ENCODE measurements around the gene PTGES3.
"Not testable (repeated sequence)": the region's sequence is repeated elsewhere in the genome, so short reads cannot be mapped to it uniquely, and the experiment has no call there.

PTGES3 gene

DNA sequence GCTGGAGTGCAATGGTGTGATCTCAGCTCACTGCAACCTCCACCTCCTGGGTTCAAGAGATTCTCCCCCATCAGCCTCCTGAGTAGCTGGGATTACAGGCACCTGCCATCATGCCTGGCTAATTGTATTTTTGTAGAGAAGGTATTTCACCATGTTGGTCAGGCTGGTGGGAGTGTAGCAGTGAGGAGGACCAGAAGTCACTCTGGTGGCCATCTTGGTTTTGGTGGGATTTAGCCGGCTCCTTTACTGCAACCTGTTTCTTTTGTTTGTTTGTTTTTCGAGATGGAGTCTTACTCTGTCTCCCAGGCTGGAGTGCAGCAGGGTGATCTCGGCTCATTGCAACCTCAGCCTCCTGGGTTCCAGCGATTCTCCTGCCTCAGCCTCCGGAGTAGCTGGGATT lies 16.4 kb upstream of the PTGES3 start:
- FAIRE-seq: not testable (repeated sequence)

DNA sequence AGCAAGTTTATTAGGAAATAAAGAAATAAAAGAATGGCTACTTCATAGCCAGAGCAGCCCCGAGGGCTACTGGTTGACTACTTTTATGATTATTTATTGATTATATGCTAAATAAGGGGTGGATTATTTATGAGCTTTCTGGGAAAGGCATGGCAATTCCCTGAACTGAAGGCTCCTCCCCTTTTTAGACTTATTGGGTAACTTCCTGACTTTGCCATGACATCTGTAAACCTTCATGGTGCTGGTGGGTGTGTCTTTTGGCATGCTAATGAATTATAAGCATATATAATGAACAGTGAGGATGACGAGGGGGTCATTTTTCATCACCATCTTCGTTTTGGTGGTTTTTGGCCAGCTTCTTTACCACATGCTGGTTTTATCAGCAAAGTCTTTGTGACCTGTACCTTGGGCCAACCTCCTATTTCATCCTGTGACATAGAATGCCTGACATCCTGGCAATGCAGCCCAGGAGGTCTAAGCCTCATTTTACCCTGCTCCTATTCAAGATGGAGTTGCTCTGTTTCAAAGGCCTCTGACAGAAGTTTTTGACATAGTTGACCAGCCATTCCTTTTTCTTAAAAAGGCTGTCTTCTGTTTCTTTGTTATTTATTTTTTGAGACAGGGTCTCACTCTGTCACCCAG lies 11.1 kb upstream of the PTGES3 start:
- no peak for FAIRE-seq

DNA sequence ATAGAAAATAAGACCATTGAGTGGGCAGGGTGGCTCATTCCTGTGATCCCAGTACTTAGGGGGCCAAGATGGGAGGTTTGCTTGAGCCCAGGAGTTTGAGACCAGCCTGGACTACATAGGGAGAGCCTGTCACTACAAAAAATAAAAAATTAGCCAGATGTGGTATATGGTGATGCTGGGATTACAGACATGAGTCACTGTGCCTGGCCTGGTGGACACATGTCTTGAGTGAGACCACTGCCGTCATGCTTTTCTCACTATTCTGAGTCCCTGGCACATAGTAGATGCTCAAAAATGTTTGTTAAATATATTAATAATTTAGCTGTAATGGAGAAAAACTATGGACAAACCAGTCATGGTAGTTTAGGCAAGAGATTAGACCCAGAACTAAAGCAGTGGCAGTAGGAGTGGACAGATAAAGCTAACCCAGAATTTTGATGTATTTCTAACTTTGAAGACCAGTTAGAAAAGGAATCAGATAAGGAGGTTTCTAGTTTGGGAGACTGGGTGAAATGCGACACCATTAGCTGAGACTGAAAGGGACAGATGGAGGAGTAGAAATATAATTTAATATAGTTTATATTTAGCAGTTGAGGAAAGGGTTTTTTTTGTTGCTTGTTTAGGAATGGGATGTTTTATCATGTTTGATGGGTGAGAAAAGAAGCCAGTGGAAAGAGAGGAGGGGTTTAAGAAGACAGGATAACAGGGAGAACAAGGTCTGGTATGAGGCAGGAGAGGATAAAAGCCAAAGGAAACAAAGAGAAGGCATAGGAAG lies 7.4 kb upstream of the PTGES3 start:
- no peak for FAIRE-seq

- FAIRE-seq: no peak
These were observed 6.1 kb upstream of the PTGES3 start for GRCh38 chr12:56694161-56694560.

DNA sequence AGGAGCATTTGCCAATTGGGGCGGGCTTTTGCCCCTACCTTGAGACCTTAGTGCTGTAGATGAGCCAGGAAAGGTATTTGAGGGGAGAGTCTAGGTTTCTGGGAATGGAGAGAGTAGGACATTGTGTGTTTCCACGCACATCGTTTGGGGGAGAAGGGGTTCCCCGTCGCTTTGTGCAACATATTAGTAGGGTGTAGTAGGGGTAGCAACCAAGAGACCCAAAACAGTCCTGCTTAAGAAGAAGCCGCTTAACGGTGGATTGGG lies 694 bp upstream of the PTGES3 start:
- no peak for FAIRE-seq

- FAIRE-seq: no peak
These were observed 608 bp downstream of the PTGES3 start for GRCh38 chr12:56687223-56688128.

- no peak for FAIRE-seq
These were observed 3.2 kb downstream of the PTGES3 start for GRCh38 chr12:56684745-56685359.

DNA sequence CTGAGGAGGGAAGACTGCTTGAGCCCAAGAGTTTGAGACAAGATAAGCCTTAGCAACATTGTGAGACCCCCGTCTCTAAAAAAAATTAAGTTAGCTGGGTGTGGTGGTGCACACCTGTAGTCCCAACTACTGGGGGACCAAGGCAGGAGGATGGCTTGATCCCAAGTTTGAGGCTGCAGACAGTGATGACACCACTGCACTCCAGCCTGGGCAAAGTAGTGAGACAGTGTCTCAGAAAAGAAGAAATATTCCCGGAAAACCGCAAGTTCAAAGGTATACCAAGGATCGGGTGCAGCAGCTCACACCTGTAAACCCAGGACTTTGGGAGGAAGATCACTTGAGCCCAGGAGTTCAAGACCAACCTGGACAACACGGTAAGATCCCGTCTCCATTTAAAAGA lies 5.8 kb downstream of the PTGES3 start:
- FAIRE-seq: no peak

DNA sequence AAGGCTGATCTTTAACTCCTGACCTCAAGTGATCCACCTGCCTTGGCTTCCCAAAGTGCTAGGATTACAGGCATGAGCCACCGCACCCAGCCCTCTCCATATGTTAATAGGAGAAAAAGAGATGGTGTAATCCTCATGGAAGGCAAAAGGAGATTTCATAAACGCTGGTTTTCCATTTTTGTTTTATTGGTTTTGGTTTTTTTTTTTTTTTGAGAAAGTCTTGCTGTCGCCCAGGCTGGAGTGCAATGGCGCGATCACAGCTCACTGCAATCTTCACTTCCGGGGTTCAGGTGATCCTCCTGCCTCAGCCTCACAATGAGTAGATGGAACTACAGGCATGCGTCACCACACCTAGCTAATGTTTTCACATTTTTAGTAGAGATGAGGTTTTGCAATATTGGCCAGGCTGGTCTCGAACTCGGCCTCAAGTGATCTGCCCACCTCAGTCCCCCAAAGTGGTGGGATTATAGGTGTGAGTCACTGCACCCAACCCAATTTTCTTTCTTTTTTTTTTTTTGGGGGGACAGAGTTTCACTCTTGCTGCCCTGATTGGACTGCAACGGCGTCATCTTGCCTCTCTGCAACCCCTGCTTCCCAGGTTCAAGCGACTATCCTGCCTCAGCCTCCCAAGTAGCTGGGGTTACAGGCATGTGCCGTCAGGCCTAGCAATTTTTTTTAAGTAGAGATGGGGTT lies 8.1 kb downstream of the PTGES3 start:
- FAIRE-seq: no peak

- FAIRE-seq: no peak
These were observed 9.2 kb downstream of the PTGES3 start for GRCh38 chr12:56678852-56679251.

GRCh38 chr12:56677680-56678079 lies 10.4 kb downstream of the PTGES3 start:
- FAIRE-seq: no peak

- FAIRE-seq: no peak
These were observed 11.1 kb downstream of the PTGES3 start for GRCh38 chr12:56676851-56677580.

GRCh38 chr12:56671608-56672007 lies 16.5 kb downstream of the PTGES3 start:
- FAIRE-seq: no peak

DNA sequence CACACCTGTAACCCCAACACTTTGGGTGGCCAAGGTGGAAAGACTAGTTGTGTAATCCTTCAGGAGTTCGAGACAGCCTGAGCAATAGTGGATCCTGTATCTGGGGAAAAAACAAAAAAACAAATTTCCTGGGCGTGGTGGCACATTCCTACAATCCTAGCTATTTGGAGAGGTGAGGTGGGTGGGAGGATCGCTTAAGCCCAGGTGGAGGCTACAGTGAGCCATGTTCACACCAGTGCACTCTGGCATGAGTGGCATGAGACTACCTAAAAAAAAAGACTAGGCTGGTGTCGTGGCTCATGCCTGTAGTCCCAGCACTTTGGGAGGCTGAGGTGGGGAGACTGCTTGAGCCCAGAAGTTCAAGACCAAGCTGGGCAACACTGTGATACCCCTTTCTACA lies 17.2 kb downstream of the PTGES3 start:
- FAIRE-seq: no peak

DNA sequence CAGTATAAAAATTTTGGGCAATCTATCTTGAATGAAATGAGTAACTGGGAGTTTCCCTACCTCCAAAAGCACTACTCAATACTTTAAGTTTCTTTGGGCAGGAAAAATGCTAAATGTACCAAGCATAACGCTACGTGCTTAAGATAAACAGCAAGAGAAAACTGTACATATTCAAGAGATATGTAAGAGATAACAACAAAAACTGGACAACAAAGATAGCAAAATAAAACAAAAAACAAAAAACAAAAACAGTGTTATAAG lies 20.0 kb downstream of the PTGES3 start:
- no peak for FAIRE-seq

GRCh38 chr12:56661979-56662638 lies 26.0 kb downstream of the PTGES3 start:
- FAIRE-seq: no peak

GRCh38 chr12:56661560-56661959 lies 26.5 kb downstream of the PTGES3 start:
- FAIRE-seq: no peak

- FAIRE-seq: no peak
These were observed 29.2 kb downstream of the PTGES3 start for GRCh38 chr12:56658921-56659320.

- FAIRE-seq: no peak
These were observed 30.4 kb downstream of the PTGES3 start for GRCh38 chr12:56657416-56658379.

- not testable (repeated sequence) for FAIRE-seq
These were observed 34.3 kb downstream of the PTGES3 start for GRCh38 chr12:56653781-56654180.

DNA sequence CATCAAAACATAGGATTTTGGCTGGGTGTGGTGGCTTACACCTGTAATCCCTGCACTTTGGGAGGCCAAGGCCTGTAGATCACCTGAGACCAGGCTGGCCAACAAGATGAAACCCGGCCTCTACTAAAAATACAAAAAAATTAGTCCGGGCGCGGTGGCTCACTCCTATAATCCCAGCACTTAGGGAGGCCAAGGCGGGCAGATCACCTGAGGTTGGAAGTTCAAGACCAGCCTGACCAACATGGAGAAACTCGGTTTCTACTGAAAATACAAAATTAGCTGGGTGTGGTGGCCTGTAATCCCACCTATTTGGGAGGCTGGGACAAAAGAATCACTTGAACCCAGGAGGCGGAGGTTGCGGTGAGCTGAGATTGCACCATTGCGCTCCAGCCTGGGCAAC lies 40.1 kb downstream of the PTGES3 start:
- not testable (repeated sequence) for FAIRE-seq
